Osteocyte (in vitro differentiated cells): ENCODE results near the gene MEGF6. TPM values are rescaled to one million over a fixed set of nuclear protein-coding genes. Genes with fewer than 3 reads are reported as not detected.

Experiments
- DNase-seq: peaks from one replicate; pipeline ENCODE4 v3.0.0; 2021; ENCODE audit warnings: mixed read lengths; ENCODE audit not compliant: unreplicated experiment; ENCODE audit errors: extremely low spot score
- H3K27ac Mint-ChIP-seq: one replicate; pipeline ENCODE4 v1.8.0; 2021; ENCODE audit warnings: mild to moderate bottlenecking, mixed read lengths; ENCODE audit not compliant: unreplicated experiment
- H3K27me3 Mint-ChIP-seq: one replicate; pipeline ENCODE4 v1.8.0; 2021; ENCODE audit warnings: mixed read lengths; ENCODE audit not compliant: unreplicated experiment
- H3K36me3 Mint-ChIP-seq: one replicate; pipeline ENCODE4 v1.8.0; 2021; ENCODE audit warnings: mixed read lengths; ENCODE audit not compliant: unreplicated experiment
- H3K4me1 Mint-ChIP-seq: one replicate; pipeline ENCODE4 v1.8.0; 2021; ENCODE audit warnings: mixed read lengths; ENCODE audit not compliant: unreplicated experiment
- H3K4me3 Mint-ChIP-seq: one replicate; pipeline ENCODE4 v1.8.0; 2021; ENCODE audit warnings: mild to moderate bottlenecking, moderate library complexity, mixed read lengths; ENCODE audit not compliant: unreplicated experiment
- H3K9me3 Mint-ChIP-seq: one replicate; pipeline ENCODE4 v1.8.0; 2021; ENCODE audit warnings: mixed read lengths; ENCODE audit not compliant: unreplicated experiment
- total RNA-seq: library from RNA; stranded (reverse); gene quantifications from 2 replicates; pipeline ENCODE4 v1.2.1, GENCODE V29; 2021
- TF ChIP-seq, protein P1 (sequence below): fragments of 200-600 bp; sonication (generic); IDR thresholded peaks from 2 replicates; pipeline ENCODE4 v1.5.0; 2021; ENCODE audit warnings: antibody characterized with exemption, mild to moderate bottlenecking, moderate library complexity

The MEGF6 gene
- total RNA-seq, 1 donor from 2014 or later: 255 TPM

DNA sequence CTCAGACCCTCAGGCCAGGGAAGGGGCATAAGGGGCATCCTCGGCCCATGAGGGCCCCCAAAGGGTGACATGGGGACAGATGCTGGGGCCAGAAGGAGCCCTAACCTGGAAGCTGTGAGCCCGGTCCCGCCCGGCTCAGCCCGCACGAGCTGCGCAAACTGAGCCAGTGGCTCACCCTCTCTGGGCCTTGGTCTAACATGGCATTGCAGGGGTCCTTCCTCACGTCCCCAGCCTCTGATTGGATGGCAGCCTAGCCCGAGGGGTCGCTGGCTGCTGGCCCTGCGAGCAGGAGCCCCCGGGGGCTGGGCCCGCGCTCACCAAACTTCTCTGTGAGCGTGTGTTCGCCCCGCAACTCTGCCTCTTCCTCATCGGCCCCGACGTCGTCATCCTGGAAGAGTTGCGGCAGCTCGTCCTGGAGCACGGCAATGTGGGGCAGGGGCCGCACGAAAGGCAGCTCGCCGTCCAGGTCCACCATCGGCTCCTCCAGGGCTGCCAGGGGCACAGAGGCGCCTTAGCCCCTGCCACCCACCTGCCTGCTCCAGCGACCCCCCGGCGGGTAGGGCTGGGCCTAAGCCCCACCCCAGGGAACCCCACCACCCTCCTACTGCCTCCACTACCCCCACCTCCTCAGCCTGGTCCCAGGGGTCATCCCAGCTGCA lies 102.4 kb downstream of the MEGF6 start:
- Mint-ChIP-seq H3K9me3 (no peaks in the 10 kb centered on the region), H3K27me3 (no peaks in the 10 kb centered on the region), H3K4me3 (no peak overlapping the region), H3K4me1 (peaks cover 24% of the 10 kb centered on the region), H3K36me3 (peaks cover 20% of the 10 kb centered on the region), H3K27ac (no peak overlapping the region)
- TF ChIP-seq, protein P1, sequence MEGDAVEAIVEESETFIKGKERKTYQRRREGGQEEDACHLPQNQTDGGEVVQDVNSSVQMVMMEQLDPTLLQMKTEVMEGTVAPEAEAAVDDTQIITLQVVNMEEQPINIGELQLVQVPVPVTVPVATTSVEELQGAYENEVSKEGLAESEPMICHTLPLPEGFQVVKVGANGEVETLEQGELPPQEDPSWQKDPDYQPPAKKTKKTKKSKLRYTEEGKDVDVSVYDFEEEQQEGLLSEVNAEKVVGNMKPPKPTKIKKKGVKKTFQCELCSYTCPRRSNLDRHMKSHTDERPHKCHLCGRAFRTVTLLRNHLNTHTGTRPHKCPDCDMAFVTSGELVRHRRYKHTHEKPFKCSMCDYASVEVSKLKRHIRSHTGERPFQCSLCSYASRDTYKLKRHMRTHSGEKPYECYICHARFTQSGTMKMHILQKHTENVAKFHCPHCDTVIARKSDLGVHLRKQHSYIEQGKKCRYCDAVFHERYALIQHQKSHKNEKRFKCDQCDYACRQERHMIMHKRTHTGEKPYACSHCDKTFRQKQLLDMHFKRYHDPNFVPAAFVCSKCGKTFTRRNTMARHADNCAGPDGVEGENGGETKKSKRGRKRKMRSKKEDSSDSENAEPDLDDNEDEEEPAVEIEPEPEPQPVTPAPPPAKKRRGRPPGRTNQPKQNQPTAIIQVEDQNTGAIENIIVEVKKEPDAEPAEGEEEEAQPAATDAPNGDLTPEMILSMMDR: no peak
- DNase-seq: no peak

DNA sequence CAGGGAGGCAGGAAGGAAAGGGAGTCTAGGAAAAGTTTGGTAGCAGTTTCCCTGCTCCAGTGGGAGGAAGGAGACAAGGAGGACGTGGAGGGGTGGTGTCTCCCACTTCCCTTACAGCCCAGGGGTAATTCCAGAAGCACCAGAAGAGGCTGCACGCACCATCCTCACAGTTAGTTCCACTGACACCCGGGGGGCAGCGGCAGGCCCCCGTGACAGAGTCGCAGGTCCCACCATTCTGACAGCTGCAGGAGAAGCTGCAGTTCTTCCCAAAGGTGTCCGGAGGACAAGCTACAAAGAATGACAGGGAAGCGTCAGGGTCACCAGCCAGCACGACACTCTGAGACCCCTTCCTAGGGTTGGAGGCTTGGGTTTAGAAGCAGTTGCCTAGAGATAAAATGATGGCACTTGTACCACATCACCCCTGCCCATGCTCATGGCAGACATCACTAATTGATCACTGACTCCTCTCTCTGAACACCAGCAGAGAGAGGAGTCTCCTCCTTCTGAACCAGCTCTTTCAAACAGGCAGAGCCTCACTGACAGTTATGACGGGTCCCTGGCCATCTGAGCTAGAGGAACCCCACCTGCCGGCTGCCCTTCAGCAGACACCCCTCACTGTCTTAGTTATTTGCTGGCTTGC lies 103.6 kb downstream of the MEGF6 start:
- no peak for DNase-seq
- Mint-ChIP-seq H3K36me3 (peaks cover 20% of the 10 kb centered on the region), H3K27ac (no peak overlapping the region), H3K27me3 (no peaks in the 10 kb centered on the region), H3K4me3 (no peak overlapping the region), H3K9me3 (no peaks in the 10 kb centered on the region), H3K4me1 (peaks cover 32% of the 10 kb centered on the region)
- TF ChIP-seq, protein P1: no peak

DNA sequence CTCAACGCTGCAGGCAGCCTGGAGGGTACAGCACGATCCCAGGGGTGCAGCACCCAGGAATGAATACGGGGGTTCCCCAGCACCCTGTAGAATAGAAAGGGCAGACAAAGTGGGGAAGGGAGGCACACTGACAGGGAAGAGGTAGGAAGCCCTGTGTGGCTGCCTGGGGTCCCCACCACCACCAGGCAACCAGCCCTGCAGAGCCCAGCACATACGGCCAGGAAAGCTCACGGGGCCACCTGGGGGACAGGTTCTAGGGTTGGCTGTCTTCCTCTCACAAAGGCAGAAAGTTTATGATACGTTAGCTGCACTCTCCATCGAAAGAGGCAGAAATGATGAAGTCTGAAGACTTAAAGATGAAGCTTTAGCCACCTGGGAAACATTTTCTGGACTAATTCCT lies 104.4 kb downstream of the MEGF6 start:
- TF ChIP-seq, protein P1: no peak
- H3K4me3 Mint-ChIP-seq: no peak overlapping the region

DNA sequence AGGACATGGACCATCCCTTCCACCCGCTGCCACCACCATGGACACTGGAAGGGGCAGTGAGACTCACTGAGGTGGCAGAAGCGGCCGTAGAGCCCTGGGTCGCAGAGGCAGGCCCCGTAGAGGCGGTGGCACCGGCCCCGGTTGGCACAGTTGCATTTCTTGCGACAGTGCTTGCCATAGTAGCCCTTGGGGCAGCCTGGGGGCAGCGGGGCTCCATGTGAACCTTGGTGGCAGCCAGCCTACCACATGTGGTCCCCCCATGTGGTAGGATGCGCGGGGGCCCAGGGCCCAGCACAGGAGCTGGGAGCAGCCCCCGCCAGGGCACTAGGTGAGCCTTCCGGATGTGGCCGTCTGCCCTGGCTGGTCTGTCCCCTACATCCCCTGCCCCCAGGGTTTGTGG lies 105.3 kb downstream of the MEGF6 start:
- Mint-ChIP-seq H3K4me1 (peaks cover 33% of the 10 kb centered on the region), H3K9me3 (no peaks in the 10 kb centered on the region), H3K4me3 (no peak overlapping the region), H3K27me3 (no peaks in the 10 kb centered on the region), H3K36me3 (peaks cover 16% of the 10 kb centered on the region), H3K27ac (no peak overlapping the region)
- TF ChIP-seq, protein P1: no peak
- DNase-seq: no peak

More for the DNA sequence above, 104.4 kb downstream of the MEGF6 start:
- Mint-ChIP-seq H3K27me3 (no peaks in the 10 kb centered on the region), H3K9me3 (no peaks in the 10 kb centered on the region), H3K36me3 (peaks cover 16% of the 10 kb centered on the region), H3K27ac (peak overlapping the region; percentile 28), H3K4me1 (peaks cover 33% of the 10 kb centered on the region)
- no peak for DNase-seq

DNA sequence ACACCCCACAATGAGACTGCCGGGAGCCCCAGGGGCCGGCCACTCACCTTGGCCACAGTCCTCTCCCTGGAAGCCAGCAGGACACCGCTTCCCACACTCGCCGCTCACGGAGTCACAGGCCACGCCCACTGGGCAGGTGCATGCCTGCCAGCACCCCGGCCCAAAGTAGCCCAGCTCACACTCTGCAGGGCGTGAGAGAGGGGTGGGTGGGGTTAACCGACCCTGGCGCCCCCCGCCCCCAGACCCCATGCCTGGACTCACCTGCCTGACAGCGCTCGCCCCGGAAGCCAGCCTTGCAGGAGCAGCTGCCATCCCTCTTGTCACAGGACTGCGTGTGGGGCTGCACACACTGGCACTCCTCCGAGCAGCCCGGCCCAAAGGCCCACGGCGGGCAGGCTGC lies 106.1 kb downstream of the MEGF6 start:
- TF ChIP-seq, protein P1: no peak
- Mint-ChIP-seq H3K4me1 (peaks cover 30% of the 10 kb centered on the region), H3K27me3 (no peaks in the 10 kb centered on the region), H3K9me3 (no peaks in the 10 kb centered on the region), H3K27ac (no peak overlapping the region), H3K4me3 (no peak overlapping the region), H3K36me3 (peaks cover 18% of the 10 kb centered on the region)
- DNase-seq: no peak
